Neural progenitor cell (in vitro differentiated cells): ENCODE data around the gene IDS.
"Not testable (repeated sequence)": the region's sequence is repeated elsewhere in the genome, so short reads cannot be mapped to it uniquely, and the experiment has no call there.

Experiments used
- EZH2 ChIP-seq: fragments of 200-600 bp; sonication (generic); IDR thresholded peaks from 2 replicates; pipeline ENCODE4 v1.6.1; 2017; ENCODE audit warnings: antibody characterized with exemption, mild to moderate bottlenecking, moderate library complexity
- TF ChIP-seq, protein P1 (sequence below): fragments of 200-600 bp; sonication (generic); IDR thresholded peaks from 2 replicates; pipeline ENCODE4 v1.5.1; 2017; ENCODE audit warnings: antibody characterized with exemption, mild to moderate bottlenecking

DNA sequence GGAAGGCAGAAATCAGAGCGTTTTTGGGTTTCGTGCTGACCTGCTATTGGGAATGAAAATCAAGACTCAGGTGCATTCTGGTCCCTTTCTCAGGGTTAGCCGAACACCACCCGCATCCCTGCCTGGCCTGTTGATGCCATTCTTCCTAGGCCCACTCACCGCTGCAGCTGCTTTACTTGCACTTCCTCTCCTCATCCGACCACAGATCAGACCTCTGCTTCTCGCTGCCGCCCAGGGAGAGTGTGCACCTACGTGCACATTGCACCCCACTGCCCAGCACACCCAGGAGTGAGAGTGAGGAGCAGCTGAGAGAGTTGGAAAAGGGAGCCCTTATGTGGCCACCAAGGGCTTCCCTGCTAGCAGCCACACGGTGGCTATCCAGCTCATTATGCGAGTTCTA lies 32.4 kb upstream of the IDS start:
- TF ChIP-seq, protein P1, sequence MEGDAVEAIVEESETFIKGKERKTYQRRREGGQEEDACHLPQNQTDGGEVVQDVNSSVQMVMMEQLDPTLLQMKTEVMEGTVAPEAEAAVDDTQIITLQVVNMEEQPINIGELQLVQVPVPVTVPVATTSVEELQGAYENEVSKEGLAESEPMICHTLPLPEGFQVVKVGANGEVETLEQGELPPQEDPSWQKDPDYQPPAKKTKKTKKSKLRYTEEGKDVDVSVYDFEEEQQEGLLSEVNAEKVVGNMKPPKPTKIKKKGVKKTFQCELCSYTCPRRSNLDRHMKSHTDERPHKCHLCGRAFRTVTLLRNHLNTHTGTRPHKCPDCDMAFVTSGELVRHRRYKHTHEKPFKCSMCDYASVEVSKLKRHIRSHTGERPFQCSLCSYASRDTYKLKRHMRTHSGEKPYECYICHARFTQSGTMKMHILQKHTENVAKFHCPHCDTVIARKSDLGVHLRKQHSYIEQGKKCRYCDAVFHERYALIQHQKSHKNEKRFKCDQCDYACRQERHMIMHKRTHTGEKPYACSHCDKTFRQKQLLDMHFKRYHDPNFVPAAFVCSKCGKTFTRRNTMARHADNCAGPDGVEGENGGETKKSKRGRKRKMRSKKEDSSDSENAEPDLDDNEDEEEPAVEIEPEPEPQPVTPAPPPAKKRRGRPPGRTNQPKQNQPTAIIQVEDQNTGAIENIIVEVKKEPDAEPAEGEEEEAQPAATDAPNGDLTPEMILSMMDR, result not testable (repeated sequence)
- not testable (repeated sequence) for TF ChIP-seq EZH2
